Skeletal muscle cell (primary cell): Measurements from ENCODE around the gene DHRS12.

Source experiments
- DNase-seq: peaks from one replicate; pipeline ENCODE4 v3.0.0-alpha.2; 2010; ENCODE audit warnings: low read depth
- H3K4me3 ChIP-seq: 2 replicates; pipeline ENCODE4 v1.5.1; 2011; ENCODE audit warnings: low read depth, mild to moderate bottlenecking, control low read depth, low read length, moderate library complexity

The DHRS12 gene

DNA sequence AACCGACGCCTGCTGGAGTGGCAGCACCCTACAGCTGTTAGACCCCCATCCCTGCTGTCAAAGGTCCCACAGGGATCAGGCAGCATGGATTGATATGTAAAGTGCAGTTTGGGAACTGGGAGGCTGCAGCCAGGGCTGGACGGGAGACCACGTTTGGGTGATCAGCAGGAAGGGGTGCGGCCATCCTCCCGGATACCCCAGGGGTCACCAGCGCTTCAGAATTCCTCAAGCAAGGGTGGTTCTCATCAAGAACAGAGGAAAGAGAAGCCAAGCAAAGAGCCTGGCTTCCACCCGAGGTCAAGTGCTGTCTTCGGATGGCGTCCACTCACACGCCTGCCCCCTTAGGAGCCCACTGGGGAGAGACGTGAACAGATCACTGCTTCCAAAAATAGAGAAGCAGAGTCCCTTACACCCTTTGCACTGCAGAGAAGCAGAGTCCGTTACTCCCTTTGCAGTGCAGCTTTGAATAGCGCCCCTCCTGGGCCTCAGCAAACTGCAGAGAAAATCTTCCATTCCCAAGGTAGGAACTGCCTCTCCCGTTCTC, 35.5 kb downstream of the DHRS12 start:
- no peak overlapping the region for H3K4me3 ChIP-seq
- DNase-seq = no peak

DNA sequence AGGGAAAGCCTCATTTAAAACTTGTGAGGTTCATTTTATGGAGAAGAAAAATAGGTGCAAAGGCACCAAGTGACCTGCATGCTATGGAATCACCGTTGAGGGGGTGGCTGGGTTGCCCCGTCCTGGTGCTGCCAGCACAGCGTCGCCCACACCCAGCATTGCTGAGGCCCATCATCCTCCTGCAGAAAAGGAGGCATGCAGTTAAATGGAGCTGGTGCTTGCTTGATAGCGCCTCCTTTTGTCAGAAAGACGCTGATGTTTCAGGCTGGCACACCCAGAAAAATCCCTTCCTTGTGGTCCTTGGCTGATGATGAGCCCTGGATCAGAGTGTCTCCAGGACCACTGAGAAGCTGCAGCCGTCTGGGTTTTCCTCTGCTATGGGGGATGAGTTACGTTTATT, 36.9 kb downstream of the DHRS12 start:
- no peak for DNase-seq

GRCh38 chr13:51765142-51765515, 38.8 kb downstream of the DHRS12 start:
- no peak for DNase-seq
- no peak overlapping the region for H3K4me3 ChIP-seq

More for the DNA sequence above, 36.9 kb downstream of the DHRS12 start:
- no peak overlapping the region for H3K4me3 ChIP-seq

DNA sequence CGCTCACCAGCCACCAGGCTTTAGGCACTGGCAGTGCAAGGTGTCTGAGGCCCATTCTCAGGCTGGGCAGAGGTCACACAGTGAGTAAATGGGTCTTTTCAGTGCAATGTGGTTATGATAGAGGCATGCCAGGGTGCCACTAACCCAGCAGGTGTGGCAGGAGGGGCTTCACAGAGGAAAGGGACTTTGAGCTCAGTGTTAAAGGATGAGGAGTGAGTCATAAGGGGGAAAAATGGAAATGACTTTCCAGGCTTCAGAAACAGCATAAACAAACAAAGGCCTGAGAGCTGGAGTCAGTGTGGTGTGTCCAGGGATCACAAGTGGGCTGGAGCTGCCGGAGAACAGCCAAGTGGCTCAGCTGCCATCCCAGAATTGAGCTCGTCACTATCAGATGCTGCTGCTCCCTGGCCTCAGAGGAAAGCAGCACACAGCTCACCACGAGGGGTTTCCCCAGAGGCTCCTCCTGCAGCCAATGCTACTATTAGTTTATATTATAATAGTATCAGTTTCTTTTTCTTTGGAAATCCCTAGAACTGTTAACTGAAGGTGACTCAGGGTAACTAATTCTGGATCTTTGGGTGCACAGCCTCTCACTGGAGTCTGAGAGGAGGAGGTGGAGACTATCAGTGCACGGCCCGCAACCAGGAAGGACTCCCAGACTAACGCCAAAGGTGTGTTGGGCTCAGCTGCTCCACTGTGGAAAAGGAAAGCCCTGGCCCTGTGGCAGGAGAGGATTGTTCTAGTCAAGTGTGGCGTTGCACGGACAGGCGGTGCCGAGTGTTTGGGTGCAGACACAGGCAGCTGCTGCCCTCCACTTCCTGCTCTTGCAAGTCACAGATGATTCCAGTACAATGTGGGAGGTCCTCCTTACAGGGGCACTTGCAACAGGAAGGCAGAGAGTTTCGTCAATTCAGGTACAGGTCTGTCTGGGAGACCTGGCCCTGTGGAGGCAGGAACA, 39.5 kb downstream of the DHRS12 start:
- H3K4me3 ChIP-seq = no peak overlapping the region
- DNase-seq = peak; percentile 78

DNA sequence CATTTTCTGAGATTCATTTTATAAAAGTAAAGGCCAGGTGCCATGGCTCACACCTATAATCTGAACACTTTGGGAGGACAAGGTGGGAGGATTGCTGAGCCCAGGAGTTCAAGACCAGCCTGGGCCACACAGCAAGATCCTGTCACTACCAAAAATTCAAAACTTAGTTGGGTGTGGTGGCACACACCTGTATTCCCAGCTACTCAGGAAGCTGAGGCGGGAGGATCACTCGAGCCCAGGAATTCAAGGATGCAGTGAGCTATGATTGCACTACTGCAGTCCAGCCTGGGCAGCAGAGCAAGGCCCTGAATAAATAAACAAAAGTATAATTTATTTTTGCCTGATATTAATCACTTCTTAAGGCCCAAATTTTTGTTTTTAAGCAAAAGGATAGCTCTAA, 40.5 kb downstream of the DHRS12 start:
- DNase-seq = no peak
- no peak overlapping the region for H3K4me3 ChIP-seq

GRCh38 chr13:51761643-51762350, 42.2 kb downstream of the DHRS12 start:
- H3K4me3 ChIP-seq = no peak overlapping the region
- DNase-seq = no peak

DNA sequence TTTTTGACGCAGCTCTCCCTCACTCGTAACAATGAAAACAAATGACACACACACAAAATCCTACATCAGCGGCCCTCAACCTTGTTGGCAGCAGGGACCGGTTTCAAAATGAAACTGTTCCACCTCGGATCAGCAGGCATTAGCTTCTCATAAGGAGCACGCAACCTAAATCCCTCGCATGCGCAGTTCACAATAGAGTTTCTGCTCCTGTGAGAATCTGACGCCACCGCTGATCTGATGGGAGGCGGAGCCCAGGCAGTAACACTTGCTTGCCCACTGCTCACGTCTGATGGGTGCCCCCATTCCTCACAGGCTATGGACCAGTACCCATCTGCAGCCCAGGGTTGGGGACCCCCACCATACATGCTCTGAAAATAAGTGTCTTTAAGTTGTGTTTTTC, 43.4 kb downstream of the DHRS12 start:
- DNase-seq = peak; percentile 72
- peak overlapping the region; percentile 8 for H3K4me3 ChIP-seq

GRCh38 chr13:51759240-51759639, 44.7 kb downstream of the DHRS12 start:
- no peak overlapping the region for H3K4me3 ChIP-seq
- no peak for DNase-seq

GRCh38 chr13:51758691-51759090, 45.3 kb downstream of the DHRS12 start:
- no peak overlapping the region for H3K4me3 ChIP-seq
- DNase-seq = no peak

DNA sequence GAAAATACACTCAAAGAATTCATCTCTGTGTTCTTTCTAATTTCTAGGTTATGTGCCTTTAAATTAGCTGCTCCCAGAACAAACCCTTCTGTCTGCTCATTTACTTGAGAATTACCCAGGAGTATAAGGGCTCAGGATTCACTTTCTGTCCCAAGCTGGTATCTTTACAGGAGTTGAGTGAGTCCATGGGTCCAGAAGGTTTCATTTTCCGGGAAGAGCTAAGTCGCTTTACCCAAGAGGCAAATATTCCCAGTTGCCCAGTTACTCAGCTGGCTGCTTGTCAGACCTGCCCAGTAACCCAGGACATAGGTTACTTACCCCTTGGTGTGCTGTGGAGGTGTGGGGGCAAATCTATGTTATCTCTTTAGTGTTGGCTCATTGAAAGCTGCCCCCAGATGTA, 47.3 kb downstream of the DHRS12 start:
- no peak for DNase-seq
- no peak overlapping the region for H3K4me3 ChIP-seq

DNA sequence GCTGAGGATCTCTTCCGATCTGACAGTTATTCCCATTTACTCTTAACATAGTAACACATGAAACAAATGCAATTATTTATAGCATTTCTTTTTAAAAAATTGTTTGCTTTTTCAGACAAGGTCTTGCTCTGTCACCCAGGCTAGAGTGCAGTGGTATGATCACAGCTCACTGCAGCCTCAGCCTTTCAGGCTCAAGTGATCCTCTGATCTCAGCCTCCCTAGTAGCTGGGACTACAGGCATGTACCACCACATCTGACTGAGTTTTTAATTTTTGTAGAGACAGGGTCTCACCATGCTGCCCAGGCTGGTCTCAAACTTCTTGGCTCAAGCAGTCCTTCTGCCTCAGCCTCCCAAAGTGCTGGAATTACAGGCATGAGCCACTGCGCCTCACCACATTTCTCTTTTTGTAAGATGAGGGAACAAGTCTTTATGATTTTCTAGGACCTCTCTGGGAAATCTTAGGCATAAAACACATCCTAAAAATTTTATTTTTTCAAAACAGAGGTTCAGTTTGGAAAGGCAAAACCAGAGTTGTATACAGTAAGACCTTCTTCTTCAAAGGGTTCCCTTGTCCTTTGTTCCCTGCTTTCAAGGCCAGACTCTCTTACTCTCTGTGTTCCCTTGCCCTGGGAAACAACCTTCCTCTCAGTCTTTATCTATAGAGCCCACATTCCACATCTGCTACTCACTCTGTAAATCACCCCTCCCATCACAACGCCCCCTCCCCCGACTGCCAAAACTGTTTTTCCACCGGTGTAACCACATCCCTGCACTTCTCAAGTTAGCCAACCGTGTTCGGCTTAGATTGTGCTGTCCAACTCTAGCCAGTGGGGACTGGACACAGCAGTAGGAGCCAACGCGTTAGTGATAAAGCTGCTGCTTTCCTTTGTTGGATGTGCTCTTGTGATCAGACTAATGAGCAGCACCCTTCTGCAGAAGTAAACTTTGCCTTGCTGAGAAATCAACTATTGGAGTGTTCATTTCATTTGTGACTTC, 56.2 kb downstream of the DHRS12 start:
- H3K4me3 ChIP-seq = no peak overlapping the region
- DNase-seq = no peak

- H3K4me3 ChIP-seq = no peak overlapping the region
- no peak for DNase-seq
Observed at GRCh38 chr13:51746802-51747201, 57.2 kb downstream of the DHRS12 start.

DNA sequence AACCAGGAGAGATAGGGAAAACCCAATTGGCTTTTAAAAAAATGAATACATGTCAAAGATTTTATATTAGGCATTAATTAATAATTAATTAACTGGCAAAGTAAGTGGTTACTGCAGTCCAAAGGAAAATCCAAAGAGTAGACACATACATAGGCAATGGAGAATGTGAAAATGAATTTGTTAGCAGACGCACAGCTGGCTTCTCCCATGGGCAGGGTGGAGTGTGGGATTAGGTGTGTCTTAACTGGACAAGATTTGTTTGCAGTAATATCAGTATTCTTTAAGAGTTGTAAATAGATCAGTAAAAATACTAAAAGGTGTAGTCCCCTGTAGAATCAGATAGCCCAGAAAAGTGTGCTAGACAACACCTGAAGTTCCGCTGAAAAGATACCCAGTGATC, 58.7 kb downstream of the DHRS12 start:
- H3K4me3 ChIP-seq = no peak overlapping the region
- no peak for DNase-seq

- no peak overlapping the region for H3K4me3 ChIP-seq
- DNase-seq = no peak
Observed at GRCh38 chr13:51742611-51743010, 61.4 kb downstream of the DHRS12 start.

DNA sequence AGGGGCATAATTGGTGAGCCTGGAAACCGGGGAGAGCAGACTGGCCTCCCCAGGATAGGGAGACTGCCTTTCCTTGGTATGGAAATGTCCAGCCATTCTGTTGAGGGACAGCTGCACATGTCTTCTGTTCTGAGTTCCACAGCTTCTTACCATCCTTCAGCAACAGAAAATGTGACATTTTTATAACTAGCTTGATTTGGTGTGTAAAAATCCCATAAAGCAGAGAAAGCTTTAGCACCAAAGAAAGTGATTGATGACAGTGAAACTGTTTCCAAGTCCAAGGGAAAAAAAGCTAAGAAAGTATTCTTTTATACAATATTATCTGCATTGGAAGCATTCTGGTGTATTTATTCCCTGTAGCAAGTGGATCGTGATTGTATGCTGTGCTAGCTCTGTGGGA, 61.9 kb downstream of the DHRS12 start:
- DNase-seq = no peak
- no peak overlapping the region for H3K4me3 ChIP-seq

GRCh38 chr13:51740698-51741097, 63.3 kb downstream of the DHRS12 start:
- H3K4me3 ChIP-seq = no peak overlapping the region
- no peak for DNase-seq

DNA sequence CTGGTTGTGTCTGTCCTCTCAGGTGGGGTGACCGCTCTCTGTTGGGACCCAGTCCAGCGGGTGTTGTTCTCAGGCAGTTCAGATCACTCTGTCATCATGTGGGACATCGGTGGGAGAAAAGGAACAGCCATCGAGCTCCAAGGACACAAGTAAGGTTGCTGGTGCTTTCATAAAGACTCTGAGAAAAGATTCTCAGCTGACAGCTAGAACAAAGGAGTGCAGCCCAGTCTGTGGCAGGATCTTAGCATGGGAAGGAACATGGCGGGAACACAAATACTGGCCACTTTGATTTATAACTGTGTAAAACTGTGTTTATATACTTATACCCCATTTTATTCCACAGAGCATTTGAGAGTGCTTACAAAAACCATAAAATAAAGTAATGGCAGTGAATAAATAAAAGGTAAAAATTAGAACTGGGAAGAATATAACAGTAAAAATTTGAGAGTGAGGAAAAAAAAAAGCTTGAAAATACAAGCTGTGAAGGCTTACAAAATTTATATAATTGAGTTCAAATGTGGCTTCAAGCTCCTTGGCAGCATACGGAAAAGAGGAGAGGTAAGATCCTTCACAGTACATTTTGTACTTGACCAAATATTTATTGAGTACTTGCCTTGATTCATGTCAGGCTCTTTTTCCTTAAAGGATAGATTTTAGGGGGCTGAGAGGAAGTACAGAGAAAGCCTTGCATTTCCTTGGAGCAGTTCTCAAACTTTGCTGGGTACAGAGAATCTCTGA, 64.8 kb downstream of the DHRS12 start:
- DNase-seq = no peak

DNA sequence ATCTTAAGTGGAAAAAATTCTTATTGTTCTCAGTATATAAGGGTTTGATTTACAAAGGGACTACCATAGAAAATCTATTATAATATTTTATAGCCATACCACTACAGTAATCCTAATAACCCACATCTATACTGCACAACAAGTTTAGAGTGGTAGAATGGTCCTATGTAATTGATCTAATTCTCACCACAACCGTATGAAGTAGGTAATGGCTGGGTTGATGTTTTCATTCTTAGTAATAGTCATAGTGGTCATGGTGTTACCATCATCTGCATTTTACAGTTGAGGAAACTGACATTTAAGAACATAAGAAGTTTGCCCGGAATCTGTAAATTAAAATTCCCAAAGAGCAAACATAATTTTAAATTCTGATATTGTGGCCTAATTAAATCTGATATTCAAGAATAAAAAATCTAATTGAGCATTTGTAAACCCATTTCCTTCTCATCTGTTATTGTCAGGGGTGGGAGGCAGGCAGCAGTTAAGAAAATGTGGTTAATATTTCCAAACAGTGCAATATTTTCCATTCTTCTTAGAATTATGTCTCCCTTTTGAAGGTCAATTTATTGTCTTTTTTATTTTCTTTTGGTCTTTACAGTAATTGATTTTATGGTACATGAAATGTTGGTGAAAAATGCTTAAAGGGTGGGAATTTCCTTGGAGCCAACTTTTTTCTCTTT, 65.6 kb downstream of the DHRS12 start:
- H3K4me3 ChIP-seq = no peak overlapping the region
- no peak for DNase-seq

More for the DNA sequence above, 64.8 kb downstream of the DHRS12 start:
- no peak overlapping the region for H3K4me3 ChIP-seq
